ENCODE data around the gene AUTS2.

GRCh38 chr7:70595755-70596597 lies 997.7 kb downstream of the AUTS2 start:
- no peak for TF ChIP-seq SUZ12 (IDR thresholded peaks at IDR 0.05; ENCODE audit: extremely low read depth, insufficient read depth, insufficient read length)
- no peak for TF ChIP-seq YY1 (IDR thresholded peaks at IDR 0.05; ENCODE audit: insufficient read depth, insufficient read length)
